ENCODE results near the gene CHRNE. TPM values are rescaled to one million over a fixed set of nuclear protein-coding genes. Genes with fewer than 3 reads are reported as not detected.
A peak's percentile ranks its signal among the peaks of the same experiment; 100 is the strongest.

Gene CHRNE
- total and polyA plus RNA-seq, 2 of the 8 experiments (the other 6 are each of a cell fraction or from before 2014, with no cell fraction given) = 0.15 to 0.33 TPM

- Histone ChIP-seq H3K36me3 (ENCODE audit: control insufficient read depth in 2 of 4, insufficient read depth in 4 of 4, low read length in 3 of 4) (no peaks in the 10 kb centered on the region), H3K4me2 (ENCODE audit: insufficient read depth in 1 of 2, low read depth in 2 of 2, low read length in 2 of 2) (no peak overlapping the region), H4K91ac (replicated peaks; ENCODE audit: insufficient read length, low read length) (no peak overlapping the region), H3K4ac (replicated peaks; ENCODE audit: insufficient read length, low read depth, low read length) (peak overlapping the region; percentile 69), H4K5ac (ENCODE audit: insufficient read length, low read depth, low read length) (no peak overlapping the region), H3K23me2 (ENCODE audit: low read depth, low read length) (no peaks in the 10 kb centered on the region), H3K23ac (ENCODE audit: insufficient read length) (no peak overlapping the region), H2AK5ac (ENCODE audit: low read depth, low read length) (peak overlapping the region; percentile 1; the same call in 1 of the 2 replicates), H3K4me3 (ENCODE audit: extremely low read depth in 1 of 4, insufficient read depth in 2 of 4, low read depth in 3 of 4, low read length in 4 of 4) (no peak overlapping the region), H2BK15ac (ENCODE audit: low read length) (no peak overlapping the region), H2BK20ac (ENCODE audit: low read length) (no peak overlapping the region), H3K79me2 (ENCODE audit: control insufficient read depth in 1 of 2, insufficient read depth in 2 of 2, low read length in 2 of 2) (no peaks in the 10 kb centered on the region), H3K4me1 (replicated peaks in 1 of 4; ENCODE audit: control insufficient read depth in 3 of 4, insufficient read depth in 4 of 4, low read length in 3 of 4) (peaks cover 0 to 5% (median 1%) of the 10 kb centered on the region in 4 experiments; a peak in 2 of 7 replicates), H3K56ac (replicated peaks; ENCODE audit: insufficient read length, low read depth, low read length) (no peak overlapping the region), H3K27ac (ENCODE audit: low read depth, low read length) (no peak overlapping the region), H3K18ac (ENCODE audit: extremely low read depth, low read length) (no peak overlapping the region), H3K9me3 (ENCODE audit: insufficient read depth in 2 of 2, low read depth in 1 of 2, low read length in 1 of 2) (no peaks in the 10 kb centered on the region), H4K20me1 (replicated peaks in 1 of 2; ENCODE audit: control insufficient read depth in 1 of 2, insufficient read depth in 2 of 2, low read length in 2 of 2) (no peaks in the 10 kb centered on the region), H3K79me1 (ENCODE audit: low read depth, low read length) (no peaks in the 10 kb centered on the region), H3K27me3 (replicated peaks in 1 of 4; ENCODE audit: control insufficient read depth in 3 of 4, extremely low read depth in 1 of 4, insufficient read depth in 3 of 4, low read length in 3 of 4) (no peaks in the 10 kb centered on the region), H2BK5ac (ENCODE audit: low read depth, low read length) (no peak overlapping the region), H2AFZ (ENCODE audit: low read length) (no peak overlapping the region), H2BK12ac (ENCODE audit: low read depth, low read length) (no peak overlapping the region), H3K14ac (ENCODE audit: insufficient read length) (no peak overlapping the region), H4K8ac (ENCODE audit: extremely low read depth, insufficient read depth, low read length) (no peak overlapping the region), H2BK120ac (replicated peaks; ENCODE audit: low read depth, low read length) (no peak overlapping the region), H3K9ac (replicated peaks in 1 of 4; ENCODE audit: extremely low read depth in 1 of 4, low read depth in 3 of 4, low read length in 3 of 4) (no peak overlapping the region)
- TF ChIP-seq EP300 (IDR thresholded peaks at IDR 0.05; ENCODE audit: borderline replicate concordance in 1 of 2, low read depth in 2 of 2, low read length in 2 of 2) (no peak), CEBPB (IDR thresholded peaks at IDR 0.05; ENCODE audit: low read depth, low read length) (no peak), MAX (IDR thresholded peaks at IDR 0.05) (no peak), ZNF274 (IDR thresholded peaks at IDR 0.05; ENCODE audit: borderline replicate concordance, extremely low read depth, low read length) (no peak), POU5F1 (IDR thresholded peaks at IDR 0.05; ENCODE audit: low read depth, low read length) (no peak), POLR2A (IDR thresholded peaks at IDR 0.05; ENCODE audit: control extremely low read depth in 1 of 2, low read depth in 2 of 2, low read length in 2 of 2) (no peak), GABPA (IDR thresholded peaks at IDR 0.05; ENCODE audit: borderline replicate concordance, insufficient read depth, low read length) (no peak)
- no peak for FAIRE-seq
- POLR2A ChIA-PET (ENCODE audit: partially characterized antibody) = interaction anchor here (0.8 to 3.4 kb wide), 14 partner anchors 9 to 183 kb away, joined by 3 to 23 read pairs (median 7); partner anchors contain the start of genes GP1BA, PFN1, RNF167 and SLC25A11
- CTCF ChIA-PET (ENCODE audit: partially characterized antibody) = interaction anchor here (0.6 to 5.5 kb wide), 5 partner anchors 9 to 184 kb away, joined by 3 to 33 read pairs (median 5); no protein-coding TSS in a partner anchor
- no peak for DNase-seq (ENCODE audit: low read depth in 1 of 2, low spot score in 2 of 2)
- WGBS, 2 experiments (ENCODE audit: extremely low coverage in 1 of 2, insufficient coverage in 1 of 2, insufficient read length in 1 of 2, insufficient replicate concordance in 2 of 2, low coverage in 1 of 2, low lambda C conversion rate in 2 of 2, missing lambda C conversion rate in 1 of 2) = 91% methylated on average over 10 of the region's 10 CpGs; no CpG with 5 or more reads in 1 of the 2 experiments
Observed at GRCh38 chr17:4920351-4921048, 17.6 kb upstream of the CHRNE start.

All from H1 (cell line).